GM10266 (cell line): ENCODE data around the gene EIF4A3.

Source experiments
- DNase-seq: peaks from one replicate; pipeline ENCODE4 v3.0.0; 2012; ENCODE audit errors: extremely low spot score
- CTCF ChIP-seq: IDR thresholded peaks from 2 replicates; pipeline ENCODE4 v1.5.1; 2012; ENCODE audit warnings: mild to moderate bottlenecking, low read depth; ENCODE audit not compliant: control insufficient read depth, insufficient read depth; ENCODE audit errors: missing control alignments

Gene EIF4A3

DNA sequence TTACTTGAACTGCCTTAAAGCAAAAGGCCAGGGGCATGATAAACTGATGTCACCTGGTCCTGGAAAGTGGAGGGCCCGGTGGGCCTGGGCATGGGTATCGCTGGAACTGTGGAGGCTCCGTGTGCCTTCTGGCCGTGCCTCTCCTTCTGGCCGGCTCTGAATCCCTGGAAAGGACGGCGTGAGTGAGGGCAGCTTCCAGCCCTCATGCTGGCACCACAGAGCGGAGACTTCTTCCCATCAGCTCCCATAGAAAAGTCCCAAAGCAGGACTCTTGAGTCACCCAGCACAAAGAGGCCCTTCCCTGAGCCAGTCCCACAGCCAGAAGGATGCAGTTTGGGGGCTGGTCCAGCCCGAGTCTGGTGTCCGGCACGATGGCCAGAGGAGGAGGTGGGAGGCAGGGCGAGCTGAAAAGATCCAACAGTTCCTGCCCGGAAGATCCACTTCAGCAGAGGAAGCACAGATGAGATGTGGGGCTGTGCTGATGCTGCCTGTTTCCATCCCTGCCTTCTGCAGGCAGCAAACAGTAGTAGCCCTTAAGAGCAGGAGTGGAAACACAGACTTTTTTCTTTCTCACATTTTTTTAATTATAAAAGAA is 37.8 kb downstream of the EIF4A3 start:
- TF ChIP-seq CTCF: no peak
- no peak for DNase-seq

GRCh38 chr17:80108036-80108971 is 38.6 kb downstream of the EIF4A3 start:
- TF ChIP-seq CTCF: no peak
- no peak for DNase-seq

GRCh38 chr17:80107231-80108021 is 39.5 kb downstream of the EIF4A3 start:
- DNase-seq: no peak
- TF ChIP-seq CTCF: no peak

GRCh38 chr17:80106751-80107150 is 40.2 kb downstream of the EIF4A3 start:
- no peak for TF ChIP-seq CTCF
- no peak for DNase-seq

DNA sequence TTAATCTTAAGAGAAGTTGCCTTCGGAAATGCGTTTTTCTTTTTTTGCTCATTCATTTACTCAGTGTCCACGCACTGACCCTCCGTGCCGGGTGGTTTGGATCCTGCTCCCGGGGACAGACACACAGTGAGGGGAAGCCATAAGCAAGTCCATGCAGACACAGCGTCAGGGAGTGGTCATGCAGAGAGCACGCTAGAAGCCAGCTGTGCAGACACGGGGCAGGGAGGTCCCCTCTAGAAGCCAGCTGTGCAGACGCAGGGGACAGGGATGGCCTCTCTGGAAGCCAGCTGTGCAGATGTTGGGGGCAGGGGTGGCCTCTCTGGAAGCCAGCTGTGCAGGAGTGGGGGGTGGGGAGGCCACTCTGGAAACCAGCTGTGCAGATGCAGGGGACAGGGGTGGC is 40.8 kb downstream of the EIF4A3 start:
- TF ChIP-seq CTCF: no peak
- no peak for DNase-seq

DNA sequence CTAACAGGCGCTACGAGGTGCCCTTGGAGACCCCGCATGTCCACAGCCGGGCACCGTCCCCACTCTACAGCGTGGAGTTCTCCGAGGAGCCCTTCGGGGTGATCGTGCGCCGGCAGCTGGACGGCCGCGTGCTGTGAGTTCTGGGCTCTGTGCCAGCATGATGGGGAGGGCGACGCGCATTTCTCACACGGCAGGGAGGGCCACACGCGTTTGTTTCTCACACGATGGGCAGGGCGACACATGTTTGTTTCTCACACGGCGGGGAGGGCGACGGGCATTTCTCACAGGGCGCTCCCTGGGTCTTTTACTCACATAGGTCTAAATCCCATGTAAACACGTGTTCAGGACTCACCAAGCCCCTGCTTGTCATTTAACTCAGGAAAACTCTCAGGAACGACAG is 41.2 kb downstream of the EIF4A3 start:
- no peak for DNase-seq
- TF ChIP-seq CTCF: no peak

GRCh38 chr17:80104956-80105375 is 42.0 kb downstream of the EIF4A3 start:
- no peak for TF ChIP-seq CTCF
- DNase-seq: no peak
